GM19043 (cell line): ENCODE measurements around the gene PPP1R26.
"Not testable (repeated sequence)": the region's sequence is repeated elsewhere in the genome, so short reads cannot be mapped to it uniquely, and the experiment has no call there.

Experiments
- ATAC-seq: cut with Tn5 transposase; IDR thresholded peaks from one replicate; pipeline ENCODE4 v1.9.1; 2021; ENCODE audit warnings: low read depth; ENCODE audit not compliant: unreplicated experiment

The PPP1R26 gene

DNA sequence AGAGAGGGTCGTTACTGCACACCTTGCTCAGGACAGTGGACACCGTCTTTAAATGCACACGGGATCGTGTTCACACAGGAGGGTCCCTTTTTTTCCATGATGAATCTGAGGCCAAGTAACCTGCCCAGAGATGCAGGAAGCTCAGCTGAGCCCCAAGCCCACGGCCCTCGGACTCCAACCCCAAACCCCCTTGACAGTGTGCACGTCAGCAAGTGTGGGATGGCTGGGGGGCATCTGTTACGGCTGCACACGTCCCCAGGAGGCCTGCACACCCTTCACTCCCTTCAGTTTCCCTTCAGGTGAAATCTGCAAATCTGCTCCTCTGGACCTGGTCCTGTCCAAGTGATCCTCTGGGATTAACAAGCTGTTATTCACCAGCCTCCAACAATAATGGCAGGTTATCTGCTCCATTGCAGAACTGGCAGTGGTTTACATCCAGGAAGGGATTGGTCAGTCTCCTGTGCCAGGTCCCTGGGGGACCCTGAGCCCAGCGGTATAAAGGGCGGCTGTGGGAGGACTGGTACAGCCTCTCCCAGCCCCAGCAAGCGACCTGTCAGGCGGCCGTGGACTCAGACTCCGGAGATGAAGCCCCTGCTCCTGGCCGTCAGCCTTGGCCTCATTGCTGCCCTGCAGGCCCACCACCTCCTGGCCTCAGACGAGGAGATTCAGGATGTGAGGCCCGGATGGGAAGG lies 41.5 kb downstream of the PPP1R26 start, which contains the start of gene LCN1:
LCN1 (plus strand) TSS at position 525 of the 692 bp plus-strand sequence; CDS start at position 583, 58 bp downstream.
- no peak for ATAC-seq

DNA sequence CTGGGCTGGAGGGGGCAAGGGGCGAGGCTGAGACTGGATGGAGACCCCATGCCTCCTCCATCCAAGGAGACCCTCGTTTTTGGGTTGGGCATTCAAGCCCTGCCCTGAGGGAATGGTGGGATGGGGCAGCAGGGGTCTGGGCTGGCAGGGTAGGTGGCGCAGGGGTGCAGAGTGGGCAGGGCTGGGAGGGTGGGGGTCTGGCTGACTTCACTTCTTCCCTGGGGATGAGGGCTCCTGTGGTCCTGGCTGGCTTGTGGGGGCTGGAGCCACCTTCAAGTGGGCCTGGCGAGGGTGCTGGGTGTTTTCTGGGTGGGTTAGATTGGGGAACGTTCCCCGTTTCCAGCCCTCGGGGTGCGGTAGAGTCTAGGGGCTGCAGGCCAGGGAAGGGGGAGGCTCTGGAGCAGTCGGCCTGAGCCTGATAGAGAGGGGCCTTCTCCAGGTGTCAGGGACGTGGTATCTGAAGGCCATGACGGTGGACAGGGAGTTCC lies 42.1 kb downstream of the PPP1R26 start:
- no peak for ATAC-seq

DNA sequence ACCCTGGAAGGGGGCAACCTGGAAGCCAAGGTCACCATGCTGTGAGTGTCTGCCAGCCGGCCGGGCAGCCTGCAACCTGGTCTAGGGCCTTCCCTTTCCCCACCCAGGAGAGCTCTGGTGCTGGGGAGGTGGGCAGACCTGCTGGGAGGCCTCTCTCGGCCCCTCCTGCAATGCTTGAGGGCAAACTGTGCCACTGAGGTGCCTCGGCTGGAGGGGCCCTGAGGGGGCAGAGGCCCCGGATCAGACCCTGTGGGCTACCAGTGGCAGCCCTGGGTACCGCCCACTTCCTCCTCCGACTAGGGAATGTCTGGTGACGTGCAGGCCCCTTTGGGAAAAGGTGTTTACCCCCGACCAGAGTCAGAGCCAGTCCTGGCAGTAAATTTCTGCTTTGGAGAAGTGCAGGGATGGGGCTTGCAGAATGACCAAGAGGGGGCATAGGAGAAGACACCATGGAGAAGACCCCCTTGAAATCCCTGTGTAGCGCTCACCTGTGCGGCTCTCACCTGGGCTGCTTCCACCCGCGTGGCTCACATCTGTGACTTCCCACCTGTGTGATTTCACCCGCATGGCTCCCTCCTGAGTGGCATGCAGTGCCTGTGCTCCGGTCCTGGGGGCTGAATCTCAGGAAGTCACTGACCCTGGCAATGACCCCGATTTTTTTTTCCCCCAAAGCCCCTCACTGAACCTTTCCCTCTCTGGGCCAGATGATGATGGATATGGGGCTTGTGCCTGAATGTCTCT lies 42.7 kb downstream of the PPP1R26 start:
- ATAC-seq = no peak

DNA sequence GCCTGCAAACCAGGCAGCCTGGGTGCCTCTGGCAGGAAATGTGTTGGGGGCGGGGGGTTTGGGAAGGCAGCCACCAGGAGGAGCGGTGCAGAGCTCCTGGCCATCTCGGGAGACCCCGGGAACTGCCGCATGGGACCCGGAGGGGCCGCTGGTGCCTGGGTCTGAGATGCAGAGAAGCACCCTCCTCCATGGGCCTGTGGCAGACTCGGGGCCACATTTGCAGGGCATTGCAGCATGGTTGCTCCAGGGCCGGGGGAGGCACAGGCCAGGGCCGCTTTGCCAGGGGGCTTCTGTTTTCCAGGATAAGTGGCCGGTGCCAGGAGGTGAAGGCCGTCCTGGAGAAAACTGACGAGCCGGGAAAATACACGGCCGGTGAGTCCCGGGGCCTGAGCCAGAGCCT lies 43.3 kb downstream of the PPP1R26 start:
- ATAC-seq = no peak

DNA sequence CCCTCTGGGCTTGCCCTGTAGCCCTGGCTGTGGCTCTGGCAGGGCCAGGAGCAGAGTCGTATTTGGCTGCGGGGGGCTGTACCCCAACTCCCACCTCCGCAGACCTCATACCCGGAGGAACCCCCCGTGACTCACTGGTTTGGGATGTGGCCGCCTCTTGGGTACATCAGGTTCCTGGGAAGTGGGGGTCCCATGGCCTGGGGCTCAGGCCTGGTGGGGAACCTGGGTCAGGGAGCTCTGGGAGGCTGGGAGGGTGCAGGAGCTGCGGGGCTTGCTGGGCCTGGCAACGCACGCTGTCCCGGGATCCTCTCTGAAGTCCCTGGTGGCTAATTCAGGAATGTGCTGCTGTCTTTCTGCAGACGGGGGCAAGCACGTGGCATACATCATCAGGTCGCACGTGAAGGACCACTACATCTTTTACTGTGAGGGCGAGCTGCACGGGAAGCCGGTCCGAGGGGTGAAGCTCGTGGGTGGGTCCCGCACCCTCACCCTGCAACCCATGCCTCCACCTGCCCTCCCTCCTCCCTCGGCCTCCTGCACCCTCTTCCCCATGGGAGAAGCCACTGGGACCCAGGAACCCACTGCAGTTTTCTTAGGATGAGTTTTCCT lies 44.0 kb downstream of the PPP1R26 start:
- ATAC-seq = no peak

DNA sequence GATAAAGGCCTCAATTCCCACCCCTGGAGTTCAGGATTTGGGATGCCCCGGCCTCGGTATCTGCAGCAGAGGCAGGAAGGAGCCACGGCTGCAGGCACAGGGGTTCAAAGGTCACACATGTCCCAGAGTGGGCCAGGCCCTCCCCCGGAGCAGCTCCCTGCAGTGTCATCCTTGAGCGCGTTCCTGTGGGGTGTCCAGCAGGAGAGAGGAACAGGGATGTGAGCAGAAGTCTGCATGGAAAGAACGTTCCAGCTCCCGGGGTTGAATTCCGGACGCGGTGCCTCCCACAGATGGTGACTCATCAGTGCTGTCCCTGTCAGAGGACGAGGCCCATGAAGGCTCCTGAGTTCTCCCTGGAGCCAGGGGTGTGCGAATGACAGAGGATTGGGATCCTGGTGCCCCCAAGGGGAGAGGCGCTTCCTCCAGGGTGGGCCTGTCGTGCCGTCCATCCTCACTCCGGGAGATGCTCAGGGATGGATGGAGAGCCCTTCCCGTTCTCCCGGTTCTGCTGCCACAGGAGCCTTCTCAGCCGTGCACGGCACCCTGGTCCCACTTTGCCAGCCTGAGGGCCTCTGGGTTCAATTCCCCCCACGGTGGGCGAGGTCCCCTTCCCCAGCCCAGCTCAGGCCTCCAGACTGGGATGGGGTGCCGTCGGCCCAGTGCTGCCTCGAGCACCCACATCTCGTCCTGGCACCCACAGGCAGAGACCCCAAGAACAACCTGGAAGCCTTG lies 44.7 kb downstream of the PPP1R26 start:
- no peak for ATAC-seq

DNA sequence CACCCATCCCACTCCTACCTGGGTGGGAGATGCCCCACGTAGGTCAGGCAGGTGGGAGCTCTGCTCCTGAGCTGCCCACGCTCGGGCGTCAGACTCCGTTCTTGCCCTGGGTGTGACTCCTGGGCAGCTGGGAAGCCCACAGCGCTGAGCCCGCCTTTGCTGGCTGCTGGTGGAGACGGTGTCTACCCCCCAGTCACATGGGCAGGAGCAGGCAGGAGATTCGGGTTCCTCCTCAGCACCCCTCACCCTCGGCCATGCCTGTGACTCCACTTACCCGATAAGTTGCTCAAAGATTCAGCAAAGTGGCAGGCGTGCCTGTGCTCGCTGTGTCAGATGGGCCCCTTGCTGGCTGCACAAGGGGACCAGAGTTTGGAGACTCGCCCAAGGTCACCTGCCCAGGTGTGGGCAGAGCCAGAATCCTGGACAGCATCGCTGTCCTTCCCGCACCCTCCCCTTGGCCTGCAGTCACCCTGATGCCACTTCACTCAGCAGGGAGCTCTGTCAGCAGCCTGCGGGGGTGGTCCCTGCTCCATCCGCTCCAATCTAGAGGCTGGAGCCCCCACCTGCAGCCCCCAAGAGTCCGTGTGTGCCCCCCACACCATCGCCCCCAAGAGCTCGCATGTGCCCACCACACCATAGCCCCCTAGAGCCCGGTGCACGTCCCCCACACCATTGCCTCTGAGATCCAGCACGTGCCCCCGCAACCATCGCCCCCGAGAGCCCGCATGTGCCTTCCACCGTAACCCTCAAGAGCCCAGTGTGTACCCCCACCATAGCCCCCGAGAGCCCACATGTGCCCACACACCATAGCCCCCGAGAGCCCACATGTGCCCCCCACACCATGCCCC lies 45.9 kb downstream of the PPP1R26 start:
- no peak for ATAC-seq

DNA sequence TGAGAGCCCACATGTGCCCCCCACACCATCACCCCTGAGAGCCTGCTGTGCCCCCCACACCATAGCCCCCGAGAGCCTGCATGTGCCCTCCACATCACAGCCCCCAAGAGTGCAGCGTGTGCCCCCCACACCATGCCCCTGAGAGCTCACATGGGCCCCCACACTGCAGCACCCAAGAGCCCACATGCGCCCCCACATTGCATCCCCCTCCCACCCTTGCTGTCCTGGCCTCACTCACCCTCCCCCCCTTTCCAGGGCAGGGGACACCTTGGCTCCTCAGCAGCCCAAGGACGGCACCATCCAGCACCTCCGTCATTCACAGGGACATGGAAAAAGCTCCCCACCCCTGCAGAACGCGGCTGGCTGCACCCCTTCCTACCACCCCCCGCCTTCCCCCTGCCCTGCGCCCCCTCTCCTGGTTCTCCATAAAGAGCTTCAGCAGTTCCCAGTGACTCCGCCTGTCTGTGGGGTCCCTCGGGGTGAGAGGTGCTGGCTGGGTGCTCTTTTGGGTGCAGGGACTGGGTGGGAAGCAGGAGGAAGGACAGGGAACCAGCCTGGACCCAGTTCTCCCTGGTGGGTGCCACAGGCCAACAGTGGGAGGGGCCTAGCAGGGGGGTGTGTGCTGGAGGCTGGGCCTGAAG lies 46.6 kb downstream of the PPP1R26 start:
- no peak for ATAC-seq

DNA sequence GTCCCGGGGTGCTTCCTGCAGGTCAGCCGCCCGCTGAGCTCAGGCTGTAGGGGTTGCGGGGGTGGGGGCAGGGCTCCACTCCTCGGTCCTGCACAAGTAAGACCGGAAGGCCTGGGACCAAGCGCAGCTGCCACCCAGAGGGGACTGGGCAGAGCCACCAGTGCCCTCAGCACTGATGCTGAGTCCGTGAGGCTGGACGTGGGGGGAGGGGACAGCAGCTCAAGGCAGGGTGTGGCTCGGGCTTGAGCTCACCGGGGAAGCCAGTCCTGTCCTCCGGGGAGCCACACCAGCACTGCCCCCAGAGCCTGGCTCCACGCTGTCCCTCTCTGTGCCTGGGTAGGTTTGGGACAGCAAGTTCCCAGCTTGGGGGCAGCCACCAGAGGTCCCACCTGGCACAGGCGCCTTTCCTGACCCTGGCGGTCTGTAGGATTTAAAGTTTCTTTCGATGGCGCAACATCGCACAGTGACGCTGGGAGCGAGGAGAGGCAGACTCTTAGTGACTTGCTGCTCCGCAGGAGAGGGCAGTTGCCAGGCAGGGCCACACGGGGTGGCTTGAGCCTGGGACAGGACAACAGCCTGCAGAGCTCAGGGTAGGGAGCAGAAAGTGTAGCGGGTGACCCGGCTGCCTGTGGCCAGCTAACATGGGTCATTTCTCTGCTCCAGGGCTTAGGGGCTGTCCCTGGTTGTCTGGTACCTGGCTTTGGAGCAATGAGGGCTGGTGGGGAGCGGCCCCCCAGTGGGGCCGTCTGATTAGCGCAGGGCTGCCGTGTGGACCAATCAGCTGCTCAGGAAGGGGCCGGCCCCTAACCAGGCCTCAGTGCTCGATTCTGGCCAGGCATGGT lies 47.4 kb downstream of the PPP1R26 start:
- ATAC-seq = no peak

DNA sequence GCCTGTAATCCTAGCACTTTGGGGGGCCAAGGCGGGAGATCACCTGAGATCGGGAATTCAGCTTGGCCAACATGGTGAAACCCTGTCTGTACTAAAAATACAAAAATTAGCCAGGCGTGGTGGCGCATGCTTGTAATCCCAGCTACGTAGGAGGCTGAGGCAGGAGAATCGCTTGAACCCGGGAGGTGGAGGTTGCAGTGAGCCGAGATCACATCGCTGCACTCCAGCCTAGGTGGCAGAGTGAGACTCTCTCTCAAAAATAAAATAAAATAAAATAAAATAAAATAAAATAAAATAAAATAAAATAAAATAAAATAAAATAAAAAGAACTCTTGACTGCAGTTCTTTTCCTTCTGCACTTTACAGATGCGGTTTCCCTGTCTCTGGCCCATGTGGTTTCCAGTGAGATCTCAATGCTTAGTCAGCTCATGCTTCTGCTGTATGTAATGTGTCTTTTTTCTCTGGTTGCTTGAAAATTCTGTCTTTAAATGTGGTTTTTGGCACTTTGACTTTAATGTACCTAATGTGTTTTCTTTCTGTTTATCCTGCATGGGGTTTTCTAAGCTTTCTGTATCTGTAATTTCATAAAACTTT lies 49.4 kb downstream of the PPP1R26 start:
- not testable (repeated sequence) for ATAC-seq

DNA sequence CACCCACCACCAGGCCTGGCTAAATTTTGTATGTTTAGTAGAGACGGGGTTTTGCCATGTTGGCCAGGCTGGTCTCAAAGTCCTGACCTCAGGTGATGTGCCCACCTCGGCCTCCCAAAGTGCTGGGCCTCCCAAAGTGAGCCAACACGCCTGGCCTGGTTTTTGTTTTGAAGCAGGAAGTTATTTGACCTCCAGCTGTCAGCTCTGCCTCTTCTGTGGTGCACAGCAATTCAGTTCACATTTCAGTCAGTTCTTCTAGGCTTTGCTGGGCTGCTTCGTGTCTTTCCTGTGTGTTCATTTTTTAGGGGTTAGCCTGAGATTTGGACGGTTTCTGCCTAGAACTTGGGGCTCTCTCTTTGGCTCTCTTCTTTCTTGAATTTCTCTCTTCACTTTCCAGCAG lies 50.6 kb downstream of the PPP1R26 start:
- no peak for ATAC-seq

DNA sequence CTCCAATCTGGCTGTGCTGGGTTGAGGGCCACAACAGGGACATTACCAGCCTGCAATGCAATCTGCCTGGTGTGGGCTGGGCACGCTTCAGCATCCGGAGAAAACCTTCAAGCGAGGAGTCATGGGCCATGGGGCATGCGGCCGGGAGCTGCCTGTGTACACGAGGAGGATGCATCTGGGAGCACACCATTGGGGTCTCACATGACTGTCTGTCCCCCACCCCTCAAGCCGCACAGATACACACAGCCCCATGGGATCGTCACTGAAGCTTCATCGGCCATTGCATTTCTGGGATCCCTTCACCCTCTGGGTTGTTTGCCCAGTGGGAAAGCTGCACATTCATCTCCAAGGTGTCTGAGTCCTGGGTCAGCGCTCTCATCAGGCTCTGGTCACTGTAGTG lies 51.5 kb downstream of the PPP1R26 start:
- ATAC-seq = no peak

DNA sequence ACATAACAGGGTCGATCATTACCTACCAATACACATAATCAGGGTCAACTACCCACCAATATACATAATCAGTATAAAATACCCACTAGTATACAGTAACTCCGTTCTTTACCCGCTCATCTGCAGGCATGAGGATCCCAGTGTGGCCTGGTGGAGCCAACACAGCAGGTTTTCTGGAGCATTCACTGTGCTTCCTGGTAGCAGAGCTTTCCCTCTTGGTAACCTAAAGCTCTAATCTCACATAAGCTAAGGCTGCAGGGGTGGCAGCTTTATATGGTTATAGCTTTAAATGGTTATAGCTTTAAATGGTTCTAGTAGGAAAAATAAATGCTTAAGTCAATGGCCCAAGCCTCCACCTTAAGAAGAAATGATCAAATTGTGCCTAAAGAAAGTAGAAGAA lies 53.5 kb downstream of the PPP1R26 start:
- ATAC-seq = no peak

DNA sequence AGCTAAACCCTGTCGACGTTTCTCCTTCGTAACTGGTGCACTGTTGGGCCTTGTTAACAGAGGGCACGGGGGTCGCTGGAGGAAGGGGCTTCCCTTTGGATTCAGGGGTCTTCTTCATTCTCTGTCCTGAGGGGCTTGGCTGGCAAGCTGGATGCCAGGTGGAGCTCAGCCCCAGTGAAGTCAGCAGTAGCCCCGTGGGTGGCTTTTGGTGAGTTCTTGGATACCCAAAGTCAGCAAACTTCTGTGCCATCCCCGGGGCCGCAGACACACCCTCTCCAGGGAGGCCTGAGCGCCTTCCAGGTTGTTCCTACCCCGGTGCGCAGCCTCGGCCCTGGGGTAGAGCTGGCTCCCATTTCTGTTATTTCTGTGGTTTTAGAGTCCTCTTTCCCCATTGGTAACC lies 54.1 kb downstream of the PPP1R26 start:
- ATAC-seq = no peak

DNA sequence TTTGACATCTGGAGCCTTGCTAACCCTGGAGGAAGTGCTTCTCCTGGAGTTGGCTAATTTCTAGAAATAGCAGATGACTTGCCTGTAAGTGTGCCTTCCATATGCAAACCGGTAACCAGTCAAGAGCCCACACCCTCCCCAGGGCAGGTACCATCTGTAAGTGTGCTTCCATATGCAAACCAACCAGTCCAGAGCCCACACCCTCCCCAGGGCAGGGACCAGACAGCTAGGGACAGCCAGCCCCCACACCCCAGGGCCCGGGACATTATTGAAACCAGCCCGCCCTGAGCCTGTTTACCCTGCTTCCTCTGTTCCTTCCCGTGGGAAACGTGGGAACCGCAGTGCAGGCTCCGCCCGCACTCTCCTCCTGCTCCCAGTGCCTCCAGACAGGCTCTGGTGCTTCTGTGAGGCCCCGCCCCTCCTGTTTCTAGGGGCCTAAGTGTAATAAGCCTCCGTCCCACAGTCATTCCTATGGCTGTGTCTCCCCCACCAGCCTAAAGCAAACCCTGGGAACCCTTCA lies 54.7 kb downstream of the PPP1R26 start:
- not testable (repeated sequence) for ATAC-seq

DNA sequence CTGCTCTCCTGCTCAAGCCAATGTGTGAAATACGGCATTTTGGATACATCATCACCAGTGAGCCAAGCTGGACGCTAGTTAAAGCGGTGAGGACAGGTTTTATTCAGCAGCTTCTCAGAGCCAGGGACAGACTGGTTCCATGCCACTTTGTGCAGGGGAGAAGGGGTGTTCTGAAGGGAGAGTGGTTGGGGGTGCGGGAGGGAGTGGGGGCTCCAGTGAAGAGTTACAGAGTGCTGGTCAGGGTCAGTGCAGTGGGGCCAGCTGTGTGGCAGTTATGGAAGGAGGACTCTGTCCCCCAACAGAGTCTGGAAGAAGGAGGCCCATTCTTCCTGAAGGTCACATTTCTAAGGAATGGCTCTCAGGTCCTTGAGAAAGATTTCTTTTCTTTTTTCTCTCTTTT lies 55.2 kb downstream of the PPP1R26 start:
- not testable (repeated sequence) for ATAC-seq

DNA sequence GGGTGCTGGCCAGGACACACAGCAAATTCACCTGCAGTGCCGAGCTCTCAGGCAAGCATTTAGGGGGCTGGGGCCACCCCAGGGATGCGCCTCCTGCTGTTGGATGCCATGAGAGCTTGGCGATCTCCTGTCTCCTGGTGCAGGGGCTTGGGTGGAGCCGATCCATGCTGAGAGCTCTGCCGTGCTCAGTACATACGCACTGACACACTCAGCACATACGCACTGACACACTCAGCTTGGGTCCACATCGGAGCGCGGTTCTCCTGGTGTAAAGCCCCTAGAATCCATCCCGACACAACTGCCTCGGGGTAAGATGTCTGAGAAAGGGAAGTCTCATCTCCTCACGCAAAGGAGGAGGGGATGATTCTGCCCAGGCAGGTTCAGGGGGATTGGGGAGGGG lies 56.0 kb downstream of the PPP1R26 start:
- ATAC-seq = not testable (repeated sequence)

DNA sequence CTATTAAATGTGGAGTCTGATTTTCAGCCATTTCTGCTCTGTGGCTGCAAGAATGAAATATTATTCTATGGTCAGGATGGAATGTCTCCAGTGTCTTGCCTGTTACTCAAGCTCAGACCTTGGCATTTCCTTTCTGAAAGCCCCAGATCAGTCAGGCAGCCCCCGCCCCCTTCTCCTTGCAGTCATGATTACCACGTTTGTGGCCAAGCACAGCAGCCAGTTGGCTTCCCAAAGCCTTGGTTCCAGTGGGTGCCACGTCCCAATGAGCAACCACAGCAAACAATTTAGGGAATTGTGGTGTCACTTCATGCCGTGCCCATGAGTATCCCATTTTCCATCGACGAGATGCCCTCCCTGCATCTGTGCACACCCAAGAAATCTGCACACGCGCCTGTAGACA lies 56.6 kb downstream of the PPP1R26 start:
- no peak for ATAC-seq
